Activated CD4-positive, alpha-beta T cell treated with anti-CD3 and anti-CD28 coated beads for 36 hours (primary cell): Measurements from ENCODE around the gene IGFBP4. TPM values are rescaled to one million over a fixed set of nuclear protein-coding genes. Genes with fewer than 3 reads are reported as not detected.

Source experiments
- ATAC-seq: fragments of 200-7000 bp; cut with Tn5 transposase; one replicate; pipeline ENCODE4 v1.10.0; 2021; ENCODE audit warnings: mild to moderate bottlenecking, moderate library complexity
- CTCF ChIA-PET: fragments of 350-600 bp; sonication (Branson Sonifier 250); formaldehyde crosslinking; loops from one replicate; lab custom pipeline; 2021; ENCODE audit warnings: antibody characterized with exemption; lab: Charles Lee
- POLR2A ChIA-PET: fragments of 350-600 bp; sonication (Branson Sonifier 250); formaldehyde crosslinking; loops from one replicate; lab custom pipeline; 2021; ENCODE audit warnings: antibody characterized with exemption, inconsistent platforms; lab: Charles Lee
- DNase-seq: peaks from one replicate; pipeline ENCODE4 v3.0.0-alpha.2; 2020
- H3K27ac Mint-ChIP-seq: one replicate; pipeline ENCODE4 v1.8.0; 2021; ENCODE audit warnings: mixed read lengths
- H3K27me3 Mint-ChIP-seq: one replicate; pipeline ENCODE4 v1.8.0; 2021; ENCODE audit warnings: mixed read lengths
- H3K36me3 Mint-ChIP-seq: one replicate; pipeline ENCODE4 v1.8.0; 2021; ENCODE audit warnings: low read depth, mixed read lengths
- H3K4me1 Mint-ChIP-seq: one replicate; pipeline ENCODE4 v1.8.0; 2021; ENCODE audit warnings: mixed read lengths
- H3K4me3 Mint-ChIP-seq: one replicate; pipeline ENCODE4 v1.8.0; 2021; ENCODE audit warnings: mild to moderate bottlenecking, moderate library complexity, mixed read lengths
- H3K9me3 Mint-ChIP-seq: one replicate; pipeline ENCODE4 v1.8.0; 2021; ENCODE audit warnings: low read depth, mixed read lengths
- intact Hi-C, 2 experiments: fragments of 100-400 bp; cut with DNase I in 1 of 2; cut with micrococcal nuclease in 1 of 2; formaldehyde crosslinking; loops; one replicate each; pipeline versions ENCODE4 v1.14.2 to v1.15.1; 2022 to 2024; cut with DNase I, micrococcal nuclease
- total RNA-seq, 2 experiments: library from RNA; stranded (reverse); gene quantifications; one replicate each; pipeline ENCODE4 v1.2.3, GENCODE V29; 2021

Gene IGFBP4
- total RNA-seq, 2 experiments from 2014 or later = 40.2 to 45.6 TPM

DNA sequence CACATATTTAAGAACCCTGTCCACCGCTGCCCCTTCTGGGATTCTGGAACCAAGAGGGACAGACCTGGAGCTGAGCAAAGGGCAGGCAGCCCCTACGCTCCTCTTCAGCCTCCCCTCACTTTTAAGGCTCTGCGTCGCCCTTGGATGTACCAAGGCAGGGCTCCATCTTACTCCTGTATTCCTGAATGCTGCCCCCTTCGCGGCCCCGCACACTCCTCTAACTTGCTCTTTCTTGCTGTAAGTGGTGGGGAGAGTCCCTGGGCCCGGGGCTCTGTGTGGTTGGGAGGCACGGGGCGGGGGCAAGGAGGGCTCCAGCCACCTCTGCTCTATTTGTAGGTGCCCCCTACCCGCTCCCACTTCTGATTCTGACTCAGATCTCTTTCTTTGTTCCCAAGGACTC, 56.9 kb downstream of the IGFBP4 start:
- POLR2A ChIA-PET = no interaction called here
- CTCF ChIA-PET = no interaction called here
- Mint-ChIP-seq H3K9me3 (no peaks in the 10 kb centered on the region), H3K4me3 (no peak overlapping the region), H3K27ac (no peak overlapping the region), H3K36me3 (no peaks in the 10 kb centered on the region), H3K4me1 (peaks cover 2% of the 10 kb centered on the region), H3K27me3 (peaks cover 4% of the 10 kb centered on the region)
- ATAC-seq (no peak), DNase-seq (no peak)
- intact Hi-C loops = no loop called here

DNA sequence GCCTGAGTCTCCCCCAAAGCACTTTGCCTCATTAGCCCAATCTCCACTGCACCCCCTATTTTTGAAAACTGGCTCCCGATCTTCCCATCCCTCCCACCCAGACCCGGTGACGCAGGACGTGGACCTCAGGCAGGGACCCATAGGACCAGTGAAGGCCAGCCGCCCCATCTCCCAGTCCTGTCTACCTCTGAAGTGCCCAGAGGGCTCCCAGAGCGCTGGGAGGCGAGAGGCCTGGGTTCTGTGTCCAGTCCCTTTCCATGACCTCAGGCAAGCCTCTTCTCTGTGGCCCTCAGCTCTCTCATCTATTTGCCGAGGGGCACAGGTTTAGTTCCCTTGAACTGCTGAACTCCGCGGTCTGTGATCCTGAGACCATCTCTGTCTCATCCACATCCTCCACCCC, 57.5 kb downstream of the IGFBP4 start:
- DNase-seq (no peak), ATAC-seq (no peak)
- Mint-ChIP-seq H3K27me3 (peaks cover 4% of the 10 kb centered on the region), H3K27ac (no peak overlapping the region), H3K4me3 (no peak overlapping the region), H3K4me1 (peaks cover 2% of the 10 kb centered on the region), H3K36me3 (no peaks in the 10 kb centered on the region), H3K9me3 (no peaks in the 10 kb centered on the region)
- ChIA-PET CTCF (no interaction called here), POLR2A (no interaction called here)
- intact Hi-C loops = no loop called here

DNA sequence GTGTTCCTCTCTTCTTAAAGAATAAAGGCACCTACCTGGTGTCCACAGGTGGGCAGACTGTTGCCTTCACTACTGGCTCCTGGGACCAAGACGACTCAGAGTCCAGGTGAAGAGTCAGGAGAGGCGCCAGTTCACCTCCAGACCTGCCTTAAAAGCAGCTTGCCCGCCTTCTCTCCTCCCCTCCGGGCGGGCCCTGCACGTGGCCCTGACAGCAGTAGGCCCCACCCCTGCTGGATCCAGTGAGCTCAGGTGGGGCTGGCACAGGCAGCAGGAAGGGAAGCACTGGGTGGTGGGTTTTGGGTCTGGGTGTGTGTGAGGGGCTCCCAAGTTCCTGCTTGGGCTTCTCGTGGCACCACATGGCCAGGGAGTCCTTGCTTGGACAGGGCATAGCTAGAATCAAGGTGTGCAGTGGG, 58.3 kb downstream of the IGFBP4 start, which contains the start of gene TNS4:
Gene TNS4 (minus strand): TSS at position 125 of the 413 bp plus-strand sequence. CDS start 5,198 bp downstream, outside the sequence.
- POLR2A ChIA-PET = no interaction called here
- intact Hi-C loops = no loop called here
- H3K4me3 Mint-ChIP-seq = no peak within 1 kb of the TSS

DNA sequence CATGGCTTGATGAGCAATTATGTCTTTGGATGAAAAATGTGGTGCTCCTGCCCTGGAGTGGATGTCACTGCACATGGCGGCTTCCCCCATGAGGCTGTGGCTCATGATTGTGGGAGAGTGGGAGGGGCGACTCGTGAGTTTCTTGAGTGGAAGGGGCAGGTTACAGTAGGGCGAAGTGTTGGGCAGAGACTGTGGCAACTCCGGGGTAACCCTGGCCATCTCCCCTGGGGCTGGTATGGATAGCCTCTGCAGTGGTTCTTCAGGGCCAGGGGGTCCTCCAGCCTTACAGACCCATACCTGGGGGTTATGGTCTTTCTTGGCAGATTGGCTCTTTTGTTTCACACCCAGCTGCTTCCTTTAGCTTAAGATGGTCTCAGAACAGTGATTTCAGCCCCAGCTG, 59.5 kb downstream of the IGFBP4 start:
- no peaks in the 10 kb centered on the region for H3K9me3 Mint-ChIP-seq
- intact Hi-C loops = no loop called here
- ChIA-PET CTCF (interaction anchor here (0.8 kb wide), 1 partner anchor 28 kb away, joined by 3 read pairs; no protein-coding TSS in a partner anchor), POLR2A (interaction anchor here (0.7 kb wide), 1 partner anchor 46 kb away, joined by 12 read pairs; no protein-coding TSS in a partner anchor)
- ATAC-seq (no peak), DNase-seq (no peak)
- H3K27ac Mint-ChIP-seq = peak overlapping the region; percentile 34
- H3K27me3 Mint-ChIP-seq = peaks cover 4% of the 10 kb centered on the region
- no peaks in the 10 kb centered on the region for H3K36me3 Mint-ChIP-seq
- peaks cover 2% of the 10 kb centered on the region for H3K4me1 Mint-ChIP-seq
- no peak overlapping the region for H3K4me3 Mint-ChIP-seq

More for the DNA sequence above, 58.3 kb downstream of the IGFBP4 start, which contains the start of gene TNS4:
- H3K27ac Mint-ChIP-seq = peak within 1 kb of the TSS; percentile 34
- H3K27me3 Mint-ChIP-seq = peaks cover 4% of the 10 kb centered on the region
- peaks cover 2% of the 10 kb centered on the region for H3K4me1 Mint-ChIP-seq
- ATAC-seq (no peak), DNase-seq (no peak)
- H3K9me3 Mint-ChIP-seq = no peaks in the 10 kb centered on the region
- CTCF ChIA-PET = interaction anchor here (1.1 kb wide), 1 partner anchor 29 kb away, joined by 3 read pairs; no protein-coding TSS in a partner anchor
- no peaks in the 10 kb centered on the region for H3K36me3 Mint-ChIP-seq

DNA sequence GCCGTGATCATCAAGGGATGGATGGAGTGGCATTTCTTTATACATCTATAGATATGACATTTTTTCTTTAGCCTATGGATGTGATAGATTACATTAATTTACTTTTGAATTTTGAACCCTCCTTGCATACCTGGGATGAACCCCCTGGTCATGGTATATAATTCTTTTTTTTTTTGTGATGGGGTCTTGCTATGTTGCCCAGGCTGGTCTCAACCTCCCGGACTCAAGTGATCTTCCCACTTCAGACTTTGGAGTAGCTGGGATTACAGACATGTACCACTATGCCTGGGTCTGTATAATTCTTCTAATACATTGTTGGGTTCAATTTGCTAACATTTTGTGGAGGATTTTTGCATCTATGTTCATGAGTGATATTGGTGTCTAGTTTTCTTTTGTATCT, 59.9 kb downstream of the IGFBP4 start:
- ATAC-seq = no peak
- H3K9me3 Mint-ChIP-seq = no peaks in the 10 kb centered on the region
- no peak overlapping the region for H3K27ac Mint-ChIP-seq
- CTCF ChIA-PET = interaction anchor here (0.8 kb wide), 1 partner anchor 29 kb away, joined by 3 read pairs; no protein-coding TSS in a partner anchor
- peaks cover 4% of the 10 kb centered on the region for H3K27me3 Mint-ChIP-seq
- peaks cover 2% of the 10 kb centered on the region for H3K4me1 Mint-ChIP-seq
- no peak overlapping the region for H3K4me3 Mint-ChIP-seq
- no peak for DNase-seq
- intact Hi-C loops = no loop called here
- H3K36me3 Mint-ChIP-seq = no peaks in the 10 kb centered on the region
- POLR2A ChIA-PET = interaction anchor here (0.7 kb wide), 1 partner anchor 47 kb away, joined by 12 read pairs; no protein-coding TSS in a partner anchor

DNA sequence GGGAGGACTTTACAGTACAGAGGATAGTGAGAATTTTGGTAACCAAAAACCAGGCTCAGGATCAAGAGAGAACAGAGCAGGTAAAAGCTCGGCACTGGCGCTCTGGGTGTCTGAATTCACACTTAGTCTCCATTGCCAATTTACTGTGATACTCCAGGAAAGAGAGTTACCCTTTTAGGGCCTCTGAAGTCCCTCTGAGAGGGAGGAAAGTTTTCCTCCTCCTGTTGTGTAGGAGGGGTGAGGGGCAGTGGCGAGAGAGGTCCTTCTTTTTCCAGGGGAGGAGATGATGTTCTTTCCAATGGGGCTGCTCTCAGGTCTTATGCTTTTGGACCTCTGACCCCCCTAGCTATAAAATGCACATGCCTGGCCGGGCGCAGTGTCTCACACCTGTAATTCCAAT, 63.5 kb downstream of the IGFBP4 start:
- CTCF ChIA-PET = interaction anchor here (1.5 kb wide), 1 partner anchor 30 kb away, joined by 6 read pairs; no protein-coding TSS in a partner anchor
- H3K36me3 Mint-ChIP-seq = no peaks in the 10 kb centered on the region
- H3K9me3 Mint-ChIP-seq = no peaks in the 10 kb centered on the region
- H3K4me3 Mint-ChIP-seq = no peak overlapping the region
- ATAC-seq (no peak), DNase-seq (no peak)
- H3K27ac Mint-ChIP-seq = no peak overlapping the region
- no peaks in the 10 kb centered on the region for H3K27me3 Mint-ChIP-seq
- POLR2A ChIA-PET = interaction anchor here (0.6 kb wide), 1 partner anchor 69 kb away, joined by 3 read pairs; no protein-coding TSS in a partner anchor
- no peaks in the 10 kb centered on the region for H3K4me1 Mint-ChIP-seq
- intact Hi-C loops = no loop called here

Other genes with a start within 250 kb of the IGFBP4 start
- gene WIPF2, start 224.1 kb upstream of the IGFBP4 start, total RNA-seq = 10 to 100 TPM; 18.4 to 23.6 TPM
- gene CDC6, start 155.6 kb upstream of the IGFBP4 start, total RNA-seq = 100 to 1,000 TPM; 105 to 171 TPM
- gene RARA, start 134.3 kb upstream of the IGFBP4 start, total RNA-seq = 10 to 100 TPM; 29.8 to 40.2 TPM
- not detected for gene GJD3, start 78.7 kb upstream of the IGFBP4 start, total RNA-seq
- gene TOP2A, start 25.6 kb upstream of the IGFBP4 start, total RNA-seq = 100 to 1,000 TPM; 245 to 322 TPM
- 10 to 100 TPM; 10.8 to 12.8 TPM for gene TNS4, start 58.2 kb downstream of the IGFBP4 start, total RNA-seq
- 100 to 1,000 TPM; 325 to 389 TPM for gene CCR7, start 122.0 kb downstream of the IGFBP4 start, total RNA-seq
- gene SMARCE1, start 204.4 kb downstream of the IGFBP4 start, total RNA-seq = 100 to 1,000 TPM in 1 of 2 experiments, 10 to 100 TPM in 1; 99.7 to 122 TPM
- gene KRT222, start 221.7 kb downstream of the IGFBP4 start, total RNA-seq = not detected